ENCODE results near the gene PIP5K1B.

The PIP5K1B gene

DNA sequence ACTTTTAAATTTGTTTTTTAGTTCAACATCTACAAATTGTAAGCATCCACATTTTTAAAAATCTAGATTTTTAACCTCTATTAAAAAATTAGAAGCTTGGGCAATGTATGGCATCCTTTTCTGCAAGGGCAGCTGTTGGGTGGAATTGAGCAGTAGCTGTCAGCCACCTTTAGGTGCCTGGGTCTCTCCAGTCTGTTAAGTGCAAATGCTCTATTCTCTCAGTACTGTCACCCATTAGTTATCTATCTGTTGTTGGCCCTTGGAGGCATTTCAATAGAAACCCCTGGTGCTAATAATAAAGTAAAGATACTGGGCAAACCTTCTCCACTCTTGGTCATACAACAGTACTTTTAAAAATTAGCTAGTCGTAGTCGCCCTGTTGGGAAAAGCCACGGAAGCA lies 63.6 kb downstream of the PIP5K1B start:
- no peak for TF ChIP-seq CTCF (conservative IDR thresholded peaks at IDR 0.05; ENCODE audit: low read depth)
- no peak for DNase-seq (ENCODE audit: low spot score)
- H3K27ac ChIP-seq = no peak overlapping the region
- ChIA-PET POLR2A (ENCODE audit: low non-redundant PET) (no interaction called here), CTCF (no interaction called here)

DNA sequence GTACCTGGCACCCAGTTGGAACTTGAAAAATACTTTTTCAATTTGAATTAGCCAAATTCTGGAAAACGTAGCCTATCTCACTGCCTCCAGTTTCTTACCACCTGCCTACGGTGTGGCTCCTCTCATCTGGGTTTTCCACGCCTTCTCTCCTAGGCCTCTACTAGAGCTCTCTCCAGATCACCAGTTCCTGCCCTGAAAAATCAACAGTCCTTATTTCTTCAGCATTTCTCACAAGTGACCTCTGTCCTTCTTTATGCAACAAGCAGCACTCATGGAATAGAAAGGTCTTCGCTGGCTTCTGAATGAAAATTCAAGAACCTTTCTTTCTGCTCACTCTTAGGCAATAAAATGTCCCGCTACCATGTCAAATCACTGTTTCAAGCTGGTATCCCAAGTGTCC lies 64.8 kb downstream of the PIP5K1B start:
- POLR2A ChIA-PET (ENCODE audit: low non-redundant PET) = no interaction called here

DNA sequence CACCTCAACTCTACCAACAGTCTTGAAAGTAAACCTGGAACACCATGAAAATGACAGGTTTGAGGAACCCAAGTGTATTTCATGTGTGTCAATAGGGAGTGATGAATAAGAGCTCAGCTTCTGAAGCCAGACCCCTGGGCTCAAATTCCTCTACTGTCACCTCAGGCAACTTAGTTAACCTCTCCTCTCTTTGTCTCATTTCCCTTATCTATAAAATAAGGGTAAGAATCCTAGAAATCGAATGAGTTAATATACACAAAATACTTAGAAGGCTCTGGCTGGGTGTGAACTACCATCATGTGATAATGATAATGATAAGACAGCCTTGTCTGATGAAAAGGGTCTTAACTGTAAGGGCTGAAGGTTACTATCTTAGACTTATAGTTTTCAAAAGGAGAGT lies 66.3 kb downstream of the PIP5K1B start:
- TF ChIP-seq CTCF (conservative IDR thresholded peaks at IDR 0.05; ENCODE audit: low read depth) = no peak
- no peak overlapping the region for H3K27ac ChIP-seq
- ChIA-PET POLR2A (ENCODE audit: low non-redundant PET) (no interaction called here), CTCF (no interaction called here)
- DNase-seq (ENCODE audit: low spot score) = no peak

More for the DNA sequence above, 64.8 kb downstream of the PIP5K1B start:
- no peak overlapping the region for H3K27ac ChIP-seq
- CTCF ChIA-PET = no interaction called here
- TF ChIP-seq CTCF (conservative IDR thresholded peaks at IDR 0.05; ENCODE audit: low read depth) = no peak
- no peak for DNase-seq (ENCODE audit: low spot score)

DNA sequence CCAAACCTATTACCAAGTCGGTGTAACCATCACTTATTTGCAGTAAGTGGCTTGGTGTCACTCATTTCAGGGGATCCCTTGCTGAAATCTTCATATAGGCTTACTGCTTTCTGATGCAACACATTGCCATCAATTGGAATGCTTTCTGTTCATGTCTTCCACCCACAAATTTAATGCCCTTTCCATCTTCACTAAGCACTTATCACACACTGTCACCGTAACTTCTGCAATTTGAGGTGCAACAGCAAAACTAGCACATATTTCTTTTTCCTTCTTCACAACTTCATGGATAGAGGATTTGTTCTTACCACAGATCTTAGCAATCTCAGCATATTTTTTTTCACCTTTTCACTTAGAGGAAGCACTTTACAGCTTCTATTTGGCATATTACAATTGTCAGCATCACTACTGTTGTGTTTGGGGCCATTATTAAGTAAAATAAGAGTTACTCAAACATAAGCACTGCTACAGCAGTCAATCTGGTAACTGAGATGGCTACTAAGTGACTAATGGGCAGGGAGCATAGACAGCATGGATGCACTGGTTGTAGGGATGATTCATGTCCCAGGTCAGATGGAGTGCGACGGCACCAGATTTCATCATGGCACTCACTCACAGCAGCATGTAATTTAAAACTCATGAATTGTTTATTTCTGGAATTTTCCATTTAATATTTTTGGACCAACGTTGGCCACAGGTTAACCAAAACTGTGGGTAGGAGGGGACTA lies 70.1 kb downstream of the PIP5K1B start:
- DNase-seq (ENCODE audit: low spot score) = no peak
- ChIA-PET CTCF (no interaction called here), POLR2A (ENCODE audit: low non-redundant PET) (no interaction called here)
- TF ChIP-seq CTCF (conservative IDR thresholded peaks at IDR 0.05; ENCODE audit: low read depth) = no peak
- no peak overlapping the region for H3K27ac ChIP-seq

DNA sequence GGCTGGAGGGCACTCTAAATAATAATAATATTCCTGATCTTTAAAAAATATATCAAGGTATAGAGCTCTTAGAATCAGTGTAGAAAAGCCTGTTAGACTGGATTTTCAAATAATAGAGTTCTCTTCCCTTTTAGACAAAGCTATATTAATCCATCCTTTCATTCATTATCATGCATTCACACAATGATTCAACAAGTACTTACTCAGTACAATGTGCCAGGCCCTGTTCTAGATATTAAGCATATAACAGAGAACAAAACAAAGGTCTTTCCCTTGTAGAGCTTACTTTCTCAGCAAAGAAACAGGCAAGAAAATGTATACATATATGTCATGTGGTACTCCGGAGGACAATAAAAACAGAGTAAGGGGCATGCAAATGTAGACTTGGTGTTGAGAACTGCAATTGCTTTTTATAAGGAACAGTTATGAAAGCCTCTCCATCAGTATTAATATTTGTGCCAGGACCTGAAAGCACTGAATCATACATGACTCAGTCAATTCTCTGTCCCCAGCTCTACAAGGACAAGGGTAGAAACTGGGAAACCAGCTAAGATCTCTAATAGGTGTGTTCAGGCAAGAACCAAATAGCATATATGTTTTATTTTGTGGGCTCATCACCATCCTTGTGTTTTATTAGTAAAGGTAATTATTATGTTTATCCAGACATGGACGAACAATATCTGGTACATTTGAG lies 72.2 kb downstream of the PIP5K1B start:
- no peak for DNase-seq (ENCODE audit: low spot score)
- CTCF ChIA-PET = no interaction called here
- no peak for TF ChIP-seq CTCF (conservative IDR thresholded peaks at IDR 0.05; ENCODE audit: low read depth)
- H3K27ac ChIP-seq = no peak overlapping the region
- POLR2A ChIA-PET (ENCODE audit: low non-redundant PET) = no interaction called here

DNA sequence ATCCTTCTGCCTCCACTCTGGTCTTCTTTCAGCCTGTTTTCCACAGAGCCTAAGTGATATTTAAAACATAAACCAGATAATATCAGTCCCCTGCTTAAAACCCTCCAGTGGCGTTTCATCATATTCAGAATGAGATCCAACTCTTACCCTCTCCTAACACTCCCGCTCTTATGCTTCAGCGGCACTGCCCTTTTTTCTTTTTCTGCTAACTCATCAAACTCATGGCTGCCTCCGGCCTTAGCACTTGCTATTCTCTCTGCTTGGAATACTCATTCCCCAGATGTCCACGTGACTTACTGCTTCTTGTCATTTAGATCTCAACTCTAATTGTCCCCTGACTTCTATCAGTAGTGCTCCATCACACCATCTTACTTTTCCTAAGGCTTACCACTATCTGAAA lies 73.6 kb downstream of the PIP5K1B start:
- TF ChIP-seq CTCF (conservative IDR thresholded peaks at IDR 0.05; ENCODE audit: low read depth) = no peak
- POLR2A ChIA-PET (ENCODE audit: low non-redundant PET) = no interaction called here
- no peak overlapping the region for H3K27ac ChIP-seq
- no peak for DNase-seq (ENCODE audit: low spot score)
- CTCF ChIA-PET = interaction anchor here (0.6 kb wide), 1 partner anchor 27 kb away, joined by 4 read pairs; no protein-coding TSS in a partner anchor

Measured in RWPE1 (cell line).